H1 (cell line): ENCODE measurements around the gene UCP2. TPM values are rescaled to one million over a fixed set of nuclear protein-coding genes. Genes with fewer than 3 reads are reported as not detected.

Experiments
- CHD1 ChIP-seq: IDR thresholded peaks from 2 replicates; pipeline ENCODE4 v1.6.1; 2012; ENCODE audit warnings: low read depth, low read length, improper control_type of control experiment
- CTBP2 ChIP-seq: IDR thresholded peaks from 2 replicates; pipeline ENCODE4 v1.7.0; 2011; ENCODE audit warnings: borderline replicate concordance, mild to moderate bottlenecking, moderate library complexity, mixed read lengths, low read length; ENCODE audit not compliant: insufficient read depth, insufficient read length
- PHF8 ChIP-seq: fragments of 200-600 bp; sonication (generic); conservative IDR thresholded peaks from 2 replicates; pipeline ENCODE4 v1.7.1; 2012; ENCODE audit warnings: low read depth, mild to moderate bottlenecking, inconsistent platforms, low read length, moderate library complexity
- SIN3A ChIP-seq, 2 experiments: IDR thresholded peaks in 1 of 2; conservative IDR thresholded peaks in 1 of 2; 2 replicates each; pipeline ENCODE4 v1.6.1; 2011 to 2012; ENCODE audit warnings: low read length in 2 of 2, improper control_type of control experiment in 1 of 2, low read depth in 1 of 2, mild to moderate bottlenecking in 1 of 2
- SP4 ChIP-seq: IDR thresholded peaks from 2 replicates; pipeline ENCODE4 v1.6.1; 2012; ENCODE audit warnings: low read length, inconsistent platforms
- polyA plus RNA-seq, 7 experiments: library from polyadenylated mRNA; depleted of rRNA in 3 of 7; stranded (reverse) in 5 of 7; unstranded in 2 of 7; fragments of >200 nt in 5 of 7; fragments of 200-250 nt in 2 of 7; gene quantifications; 1 replicate in 5 of 7; 2 replicates in 1 of 7; 4 replicates in 1 of 7; pipeline versions ENCODE4 v1.2.1 to v1.2.3, GENCODE V29; 2011 to 2013; ENCODE audit warnings: missing spikeins in 2 of 7, mixed read lengths in 2 of 7
- total RNA-seq: library from RNA; stranded (reverse); fragmentation: NEBNext Ultra II Directional; extraction: Animal tissue kit (Norgen Biotek cat#: 25700); gene quantifications from 2 replicates; pipeline ENCODE4 v1.2.1, GENCODE V29; 2021

The UCP2 gene
- total and polyA plus RNA-seq, 2 of the 8 experiments (the other 6 are each of a cell fraction or from before 2014, with no cell fraction given) = 46.2 to 55.2 TPM

- TF ChIP-seq SP4 = no peak
- TF ChIP-seq PHF8 = no peak
- TF ChIP-seq CTBP2 = no peak
- no peak for TF ChIP-seq SIN3A (conservative IDR thresholded peaks at IDR 0.05 in 1 of 2, IDR thresholded peaks at IDR 0.05 in 1 of 2; ENCODE audit: low read depth in 1 of 2, low read length in 2 of 2)
- TF ChIP-seq CHD1 = no peak
Measured at GRCh38 chr11:73995247-73995646, 12.6 kb upstream of the UCP2 start (continued).
